GM23338 (cell line): Measurements from ENCODE around the gene GPR87. TPM values are rescaled to one million over a fixed set of nuclear protein-coding genes. Genes with fewer than 3 reads are reported as not detected.

ENCODE experiments used
- ATAC-seq: fragments of 200-7000 bp; cut with Tn5 transposase; 3 replicates; pipeline ENCODE4 v1.9.1; 2020
- DNase-seq: peaks from one replicate; pipeline ENCODE4 v3.0.0-alpha.2; 2015; ENCODE audit warnings: low spot score
- H2AFZ ChIP-seq: fragments of 200-600 bp; sonication (generic); 2 replicates; pipeline ENCODE4 v1.8.0; 2016; ENCODE audit warnings: antibody characterized with exemption, mild to moderate bottlenecking, moderate library complexity
- H3F3A ChIP-seq: fragments of 200-600 bp; sonication (generic); replicated peaks from 2 replicates; pipeline ENCODE4 v1.8.0; 2017; ENCODE audit warnings: antibody characterized with exemption, mixed run types, low read depth
- H3K27ac ChIP-seq: fragments of 200-600 bp; sonication (generic); 2 replicates; pipeline ENCODE4 v1.6.1; 2016; ENCODE audit warnings: low read depth
- H3K27me3 ChIP-seq: fragments of 200-600 bp; sonication (generic); 2 replicates; pipeline ENCODE4 v1.8.0; 2016; ENCODE audit warnings: mild to moderate bottlenecking, mixed run types, moderate library complexity; ENCODE audit not compliant: insufficient read depth
- H3K36me3 ChIP-seq: fragments of 200-600 bp; sonication (generic); 2 replicates; pipeline ENCODE4 v1.8.0; 2016; ENCODE audit warnings: mild to moderate bottlenecking; ENCODE audit not compliant: insufficient read depth
- H3K4me1 ChIP-seq: fragments of 200-600 bp; sonication (generic); 2 replicates; pipeline ENCODE4 v1.8.0; 2016; ENCODE audit warnings: mild to moderate bottlenecking, moderate library complexity; ENCODE audit not compliant: insufficient read depth
- H3K4me2 ChIP-seq: fragments of 200-600 bp; sonication (generic); 2 replicates; pipeline ENCODE4 v1.7.1; 2017; ENCODE audit warnings: mixed run types
- H3K4me3 ChIP-seq: fragments of 200-600 bp; sonication (generic); 2 replicates; pipeline ENCODE4 v1.6.1; 2016; ENCODE audit warnings: mixed run types
- H3K79me2 ChIP-seq: fragments of 200-600 bp; sonication (generic); replicated peaks from 2 replicates; pipeline ENCODE4 v1.8.0; 2017; ENCODE audit warnings: mild to moderate bottlenecking; ENCODE audit not compliant: insufficient read depth
- H3K9me2 ChIP-seq: fragments of 200-600 bp; sonication (generic); 2 replicates; pipeline ENCODE4 v1.8.0; 2017; ENCODE audit not compliant: insufficient read depth
- H4K20me1 ChIP-seq: fragments of 200-600 bp; sonication (generic); replicated peaks from 2 replicates; pipeline ENCODE4 v1.8.0; 2017; ENCODE audit warnings: mild to moderate bottlenecking; ENCODE audit not compliant: insufficient read depth
- H3K27ac Mint-ChIP-seq: 2 replicates; pipeline ENCODE4 v1.8.0; 2020; ENCODE audit warnings: inconsistent platforms, mild to moderate bottlenecking, moderate library complexity, mixed read lengths
- H3K27me3 Mint-ChIP-seq: 3 replicates; pipeline ENCODE4 v1.8.0; 2022; ENCODE audit warnings: low read depth, mild to moderate bottlenecking, moderate library complexity, mixed read lengths, inconsistent platforms; ENCODE audit not compliant: insufficient read depth, poor library complexity
- H3K36me3 Mint-ChIP-seq: 3 replicates; pipeline ENCODE4 v1.8.0; 2021; ENCODE audit warnings: low read depth, mild to moderate bottlenecking, inconsistent platforms, moderate library complexity, mixed read lengths
- H3K4me1 Mint-ChIP-seq: 3 replicates; pipeline ENCODE4 v1.8.0; 2020; ENCODE audit warnings: mild to moderate bottlenecking, inconsistent platforms, mixed read lengths
- H3K4me3 Mint-ChIP-seq: 3 replicates; pipeline ENCODE4 v1.8.0; 2021; ENCODE audit warnings: moderate library complexity, mild to moderate bottlenecking, inconsistent platforms, mixed read lengths
- H3K9me3 Mint-ChIP-seq: 3 replicates; pipeline ENCODE4 v1.8.0; 2020; ENCODE audit warnings: moderate library complexity, mild to moderate bottlenecking, inconsistent platforms, mixed read lengths
- CREB1 ChIP-seq: fragments of 250-450 bp; sonication (Bioruptor Pico); IDR thresholded peaks from 2 replicates; pipeline ENCODE4 v1.5.0; 2020; ENCODE audit warnings: low read depth, mild to moderate bottlenecking, moderate library complexity
- EZH2 ChIP-seq: fragments of 200-600 bp; sonication (generic); IDR thresholded peaks from one replicate; pipeline ENCODE4 v1.8.0; 2017; ENCODE audit warnings: antibody characterized with exemption, mild to moderate bottlenecking, low read depth; ENCODE audit not compliant: unreplicated experiment
- EZH2phosphoT487 ChIP-seq: fragments of 200-600 bp; sonication (generic); IDR thresholded peaks from one replicate; pipeline ENCODE4 v1.8.1; 2018; ENCODE audit warnings: antibody characterized with exemption; ENCODE audit not compliant: unreplicated experiment
- NANOG ChIP-seq: IDR thresholded peaks from 2 replicates; pipeline ENCODE4 v1.6.1; 2016; ENCODE audit warnings: antibody characterized with exemption, borderline replicate concordance
- ZNF331 ChIP-seq: fragments of 250-450 bp; sonication (Bioruptor Pico); IDR thresholded peaks from 2 replicates; pipeline ENCODE4 v1.5.0; 2020; ENCODE audit warnings: low read depth, mild to moderate bottlenecking, moderate library complexity
- polyA plus RNA-seq: library from polyadenylated mRNA; unstranded; fragments of >200 nt; fragmentation: Nextera tagmentation; extraction: Ambion mirVana; gene quantifications from 2 replicates; pipeline ENCODE4 v1.2.1, GENCODE V29; 2016
- total RNA-seq: library from RNA; depleted of rRNA; stranded (reverse); fragments of >200 nt; shearing (Covaris generic); gene quantifications from 2 replicates; pipeline ENCODE4 v1.2.3, GENCODE V29; 2014
- TF ChIP-seq, protein P1 (sequence below): fragments of 250-450 bp; sonication (Bioruptor Pico); IDR thresholded peaks from 2 replicates; pipeline ENCODE4 v1.5.0; 2020; ENCODE audit warnings: mild to moderate bottlenecking, moderate library complexity
- TF ChIP-seq, protein P2 (sequence below): IDR thresholded peaks from 2 replicates; pipeline ENCODE4 v1.6.1; 2016; ENCODE audit warnings: antibody characterized with exemption
- TF ChIP-seq, protein P3 (sequence below): IDR thresholded peaks from one replicate; pipeline ENCODE4 v1.6.1; 2018; ENCODE audit warnings: antibody characterized with exemption; ENCODE audit not compliant: unreplicated experiment
- TF ChIP-seq, protein P4 (sequence below), 2 experiments: fragments of 200-600 bp in 1 of 2; sonication (generic) in 1 of 2; conservative IDR thresholded peaks; 2 replicates each; pipeline versions ENCODE4 v1.5.1 to v1.6.1; 2016 to 2017; ENCODE audit warnings: antibody characterized with exemption in 2 of 2, low read depth in 2 of 2, mild to moderate bottlenecking in 2 of 2, moderate library complexity in 1 of 2

The GPR87 gene
- total and polyA plus RNA-seq, 2 experiments from 2014 or later: 0.21 TPM; not detected in 1

DNA sequence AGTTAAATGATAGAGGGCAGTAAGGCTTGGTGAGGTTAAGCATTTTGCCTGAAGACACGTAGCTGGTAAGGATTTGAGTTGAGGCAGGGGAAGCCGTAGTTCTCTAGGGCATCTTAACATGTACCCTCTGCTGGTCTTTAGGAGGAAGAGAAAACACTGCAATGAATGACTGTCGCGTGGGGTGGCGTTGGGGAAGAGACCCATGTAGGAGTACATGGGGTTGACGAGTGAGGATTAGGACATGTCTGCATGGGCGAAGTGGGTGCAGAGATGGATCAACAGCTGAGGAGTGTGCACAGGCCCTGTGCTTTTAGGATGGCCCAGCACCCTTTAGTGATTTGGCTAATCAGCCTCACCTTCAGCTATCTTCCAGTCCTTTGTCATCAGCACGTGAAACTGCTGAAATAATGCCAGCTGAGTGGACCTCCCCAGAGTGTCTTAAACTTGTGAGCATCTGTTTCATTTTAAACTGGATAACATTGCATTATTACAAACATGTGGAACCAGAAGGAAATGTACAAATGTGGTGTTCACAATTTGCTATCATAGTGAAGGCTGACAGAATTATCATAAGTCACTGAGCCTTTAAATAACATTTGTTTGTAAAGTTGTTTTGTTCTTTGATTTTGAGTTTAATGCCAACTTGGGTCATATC is 53.6 kb downstream of the GPR87 start (continued):
- TF ChIP-seq, protein P1, sequence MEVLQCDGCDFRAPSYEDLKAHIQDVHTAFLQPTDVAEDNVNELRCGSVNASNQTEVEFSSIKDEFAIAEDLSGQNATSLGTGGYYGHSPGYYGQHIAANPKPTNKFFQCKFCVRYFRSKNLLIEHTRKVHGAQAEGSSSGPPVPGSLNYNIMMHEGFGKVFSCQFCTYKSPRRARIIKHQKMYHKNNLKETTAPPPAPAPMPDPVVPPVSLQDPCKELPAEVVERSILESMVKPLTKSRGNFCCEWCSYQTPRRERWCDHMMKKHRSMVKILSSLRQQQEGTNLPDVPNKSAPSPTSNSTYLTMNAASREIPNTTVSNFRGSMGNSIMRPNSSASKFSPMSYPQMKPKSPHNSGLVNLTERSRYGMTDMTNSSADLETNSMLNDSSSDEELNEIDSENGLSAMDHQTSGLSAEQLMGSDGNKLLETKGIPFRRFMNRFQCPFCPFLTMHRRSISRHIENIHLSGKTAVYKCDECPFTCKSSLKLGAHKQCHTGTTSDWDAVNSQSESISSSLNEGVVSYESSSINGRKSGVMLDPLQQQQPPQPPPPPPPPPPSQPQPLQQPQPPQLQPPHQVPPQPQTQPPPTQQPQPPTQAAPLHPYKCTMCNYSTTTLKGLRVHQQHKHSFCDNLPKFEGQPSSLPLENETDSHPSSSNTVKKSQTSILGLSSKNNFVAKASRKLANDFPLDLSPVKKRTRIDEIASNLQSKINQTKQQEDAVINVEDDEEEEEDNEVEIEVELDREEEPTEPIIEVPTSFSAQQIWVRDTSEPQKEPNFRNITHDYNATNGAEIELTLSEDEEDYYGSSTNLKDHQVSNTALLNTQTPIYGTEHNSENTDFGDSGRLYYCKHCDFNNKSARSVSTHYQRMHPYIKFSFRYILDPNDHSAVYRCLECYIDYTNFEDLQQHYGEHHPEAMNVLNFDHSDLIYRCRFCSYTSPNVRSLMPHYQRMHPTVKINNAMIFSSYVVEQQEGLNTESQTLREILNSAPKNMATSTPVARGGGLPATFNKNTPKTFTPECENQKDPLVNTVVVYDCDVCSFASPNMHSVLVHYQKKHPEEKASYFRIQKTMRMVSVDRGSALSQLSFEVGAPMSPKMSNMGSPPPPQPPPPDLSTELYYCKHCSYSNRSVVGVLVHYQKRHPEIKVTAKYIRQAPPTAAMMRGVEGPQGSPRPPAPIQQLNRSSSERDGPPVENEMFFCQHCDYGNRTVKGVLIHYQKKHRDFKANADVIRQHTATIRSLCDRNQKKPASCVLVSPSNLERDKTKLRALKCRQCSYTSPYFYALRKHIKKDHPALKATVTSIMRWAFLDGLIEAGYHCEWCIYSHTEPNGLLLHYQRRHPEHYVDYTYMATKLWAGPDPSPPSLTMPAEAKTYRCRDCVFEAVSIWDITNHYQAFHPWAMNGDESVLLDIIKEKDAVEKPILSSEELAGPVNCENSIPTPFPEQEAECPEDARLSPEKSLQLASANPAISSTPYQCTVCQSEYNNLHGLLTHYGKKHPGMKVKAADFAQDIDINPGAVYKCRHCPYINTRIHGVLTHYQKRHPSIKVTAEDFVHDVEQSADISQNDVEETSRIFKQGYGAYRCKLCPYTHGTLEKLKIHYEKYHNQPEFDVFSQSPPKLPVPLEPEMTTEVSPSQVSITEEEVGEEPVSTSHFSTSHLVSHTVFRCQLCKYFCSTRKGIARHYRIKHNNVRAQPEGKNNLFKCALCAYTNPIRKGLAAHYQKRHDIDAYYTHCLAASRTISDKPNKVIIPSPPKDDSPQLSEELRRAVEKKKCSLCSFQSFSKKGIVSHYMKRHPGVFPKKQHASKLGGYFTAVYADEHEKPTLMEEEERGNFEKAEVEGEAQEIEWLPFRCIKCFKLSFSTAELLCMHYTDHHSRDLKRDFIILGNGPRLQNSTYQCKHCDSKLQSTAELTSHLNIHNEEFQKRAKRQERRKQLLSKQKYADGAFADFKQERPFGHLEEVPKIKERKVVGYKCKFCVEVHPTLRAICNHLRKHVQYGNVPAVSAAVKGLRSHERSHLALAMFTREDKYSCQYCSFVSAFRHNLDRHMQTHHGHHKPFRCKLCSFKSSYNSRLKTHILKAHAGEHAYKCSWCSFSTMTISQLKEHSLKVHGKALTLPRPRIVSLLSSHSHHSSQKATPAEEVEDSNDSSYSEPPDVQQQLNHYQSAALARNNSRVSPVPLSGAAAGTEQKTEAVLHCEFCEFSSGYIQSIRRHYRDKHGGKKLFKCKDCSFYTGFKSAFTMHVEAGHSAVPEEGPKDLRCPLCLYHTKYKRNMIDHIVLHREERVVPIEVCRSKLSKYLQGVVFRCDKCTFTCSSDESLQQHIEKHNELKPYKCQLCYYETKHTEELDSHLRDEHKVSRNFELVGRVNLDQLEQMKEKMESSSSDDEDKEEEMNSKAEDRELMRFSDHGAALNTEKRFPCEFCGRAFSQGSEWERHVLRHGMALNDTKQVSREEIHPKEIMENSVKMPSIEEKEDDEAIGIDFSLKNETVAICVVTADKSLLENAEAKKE (CRISPR knock-in tag): no peak
- TF ChIP-seq NANOG (no peak), EZH2 (no peak), CREB1 (CRISPR knock-in tag) (no peak)

DNA sequence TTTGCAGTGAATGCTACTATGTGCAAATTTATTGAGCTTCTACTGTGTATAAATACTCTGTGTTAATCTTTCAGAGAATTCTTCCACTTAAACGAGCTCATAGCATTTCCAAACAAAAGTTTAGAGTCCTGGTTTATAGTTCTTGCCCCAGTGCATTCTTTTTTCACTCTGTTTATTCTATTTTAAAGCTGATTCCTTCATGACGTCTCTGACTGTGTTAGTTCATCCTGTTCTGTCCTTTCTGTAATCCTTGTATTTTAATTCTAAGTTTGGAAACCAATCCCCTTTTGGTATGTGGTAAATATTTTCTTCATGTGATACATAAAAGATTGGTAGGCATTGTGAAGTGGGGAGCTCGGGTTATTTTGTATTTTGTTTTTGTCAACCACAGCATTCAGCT is 57.0 kb downstream of the GPR87 start:
- Histone ChIP-seq H3K27me3 (no peaks in the 10 kb centered on the region), H2AFZ (no peak overlapping the region), H4K20me1 (no peaks in the 10 kb centered on the region), H3K4me2 (no peak overlapping the region), H3K27ac (no peak overlapping the region), H3K4me3 (no peak overlapping the region), H3K9me2 (no peaks in the 10 kb centered on the region), H3F3A (no peaks in the 10 kb centered on the region), H3K36me3 (no peaks in the 10 kb centered on the region), H3K79me2 (no peaks in the 10 kb centered on the region), H3K4me1 (no peaks in the 10 kb centered on the region)
- Mint-ChIP-seq H3K27me3 (no peaks in the 10 kb centered on the region), H3K27ac (no peak overlapping the region), H3K4me1 (no peaks in the 10 kb centered on the region; the same call in 2 of the 3 replicates), H3K36me3 (0 out of 3 replicates have a peak, but pooled peaks cover 4% of the 10 kb centered on the region), H3K9me3 (no peaks in the 10 kb centered on the region), H3K4me3 (no peak overlapping the region)
- no peak for ATAC-seq
- no peak for DNase-seq
- TF ChIP-seq, protein P2, sequence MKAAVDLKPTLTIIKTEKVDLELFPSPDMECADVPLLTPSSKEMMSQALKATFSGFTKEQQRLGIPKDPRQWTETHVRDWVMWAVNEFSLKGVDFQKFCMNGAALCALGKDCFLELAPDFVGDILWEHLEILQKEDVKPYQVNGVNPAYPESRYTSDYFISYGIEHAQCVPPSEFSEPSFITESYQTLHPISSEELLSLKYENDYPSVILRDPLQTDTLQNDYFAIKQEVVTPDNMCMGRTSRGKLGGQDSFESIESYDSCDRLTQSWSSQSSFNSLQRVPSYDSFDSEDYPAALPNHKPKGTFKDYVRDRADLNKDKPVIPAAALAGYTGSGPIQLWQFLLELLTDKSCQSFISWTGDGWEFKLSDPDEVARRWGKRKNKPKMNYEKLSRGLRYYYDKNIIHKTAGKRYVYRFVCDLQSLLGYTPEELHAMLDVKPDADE: no peak
- TF ChIP-seq EZH2phosphoT487 (no peak), EZH2 (no peak), CREB1 (CRISPR knock-in tag) (no peak), NANOG (no peak), ZNF331 (no peak)
- TF ChIP-seq, protein P3, sequence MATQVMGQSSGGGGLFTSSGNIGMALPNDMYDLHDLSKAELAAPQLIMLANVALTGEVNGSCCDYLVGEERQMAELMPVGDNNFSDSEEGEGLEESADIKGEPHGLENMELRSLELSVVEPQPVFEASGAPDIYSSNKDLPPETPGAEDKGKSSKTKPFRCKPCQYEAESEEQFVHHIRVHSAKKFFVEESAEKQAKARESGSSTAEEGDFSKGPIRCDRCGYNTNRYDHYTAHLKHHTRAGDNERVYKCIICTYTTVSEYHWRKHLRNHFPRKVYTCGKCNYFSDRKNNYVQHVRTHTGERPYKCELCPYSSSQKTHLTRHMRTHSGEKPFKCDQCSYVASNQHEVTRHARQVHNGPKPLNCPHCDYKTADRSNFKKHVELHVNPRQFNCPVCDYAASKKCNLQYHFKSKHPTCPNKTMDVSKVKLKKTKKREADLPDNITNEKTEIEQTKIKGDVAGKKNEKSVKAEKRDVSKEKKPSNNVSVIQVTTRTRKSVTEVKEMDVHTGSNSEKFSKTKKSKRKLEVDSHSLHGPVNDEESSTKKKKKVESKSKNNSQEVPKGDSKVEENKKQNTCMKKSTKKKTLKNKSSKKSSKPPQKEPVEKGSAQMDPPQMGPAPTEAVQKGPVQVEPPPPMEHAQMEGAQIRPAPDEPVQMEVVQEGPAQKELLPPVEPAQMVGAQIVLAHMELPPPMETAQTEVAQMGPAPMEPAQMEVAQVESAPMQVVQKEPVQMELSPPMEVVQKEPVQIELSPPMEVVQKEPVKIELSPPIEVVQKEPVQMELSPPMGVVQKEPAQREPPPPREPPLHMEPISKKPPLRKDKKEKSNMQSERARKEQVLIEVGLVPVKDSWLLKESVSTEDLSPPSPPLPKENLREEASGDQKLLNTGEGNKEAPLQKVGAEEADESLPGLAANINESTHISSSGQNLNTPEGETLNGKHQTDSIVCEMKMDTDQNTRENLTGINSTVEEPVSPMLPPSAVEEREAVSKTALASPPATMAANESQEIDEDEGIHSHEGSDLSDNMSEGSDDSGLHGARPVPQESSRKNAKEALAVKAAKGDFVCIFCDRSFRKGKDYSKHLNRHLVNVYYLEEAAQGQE: no peak
- TF ChIP-seq, protein P4, sequence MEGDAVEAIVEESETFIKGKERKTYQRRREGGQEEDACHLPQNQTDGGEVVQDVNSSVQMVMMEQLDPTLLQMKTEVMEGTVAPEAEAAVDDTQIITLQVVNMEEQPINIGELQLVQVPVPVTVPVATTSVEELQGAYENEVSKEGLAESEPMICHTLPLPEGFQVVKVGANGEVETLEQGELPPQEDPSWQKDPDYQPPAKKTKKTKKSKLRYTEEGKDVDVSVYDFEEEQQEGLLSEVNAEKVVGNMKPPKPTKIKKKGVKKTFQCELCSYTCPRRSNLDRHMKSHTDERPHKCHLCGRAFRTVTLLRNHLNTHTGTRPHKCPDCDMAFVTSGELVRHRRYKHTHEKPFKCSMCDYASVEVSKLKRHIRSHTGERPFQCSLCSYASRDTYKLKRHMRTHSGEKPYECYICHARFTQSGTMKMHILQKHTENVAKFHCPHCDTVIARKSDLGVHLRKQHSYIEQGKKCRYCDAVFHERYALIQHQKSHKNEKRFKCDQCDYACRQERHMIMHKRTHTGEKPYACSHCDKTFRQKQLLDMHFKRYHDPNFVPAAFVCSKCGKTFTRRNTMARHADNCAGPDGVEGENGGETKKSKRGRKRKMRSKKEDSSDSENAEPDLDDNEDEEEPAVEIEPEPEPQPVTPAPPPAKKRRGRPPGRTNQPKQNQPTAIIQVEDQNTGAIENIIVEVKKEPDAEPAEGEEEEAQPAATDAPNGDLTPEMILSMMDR (conservative IDR thresholded peaks at IDR 0.05; ENCODE audit: low read depth in 2 of 2): no peak
